B cell (primary cell): ENCODE results near the gene SLC39A8.

Experiments used
- EZH2 ChIP-seq: IDR thresholded peaks from 2 replicates; pipeline ENCODE4 v1.6.1; 2012; ENCODE audit warnings: borderline replicate concordance, low read depth, mild to moderate bottlenecking, moderate library complexity, low read length; ENCODE audit not compliant: insufficient read depth, poor library complexity, severe bottlenecking
- TF ChIP-seq, protein P1 (sequence below): fragments of 200-600 bp; IDR thresholded peaks from one replicate; pipeline ENCODE4 v1.8.0; 2022; ENCODE audit warnings: antibody characterized with exemption, mild to moderate bottlenecking

DNA sequence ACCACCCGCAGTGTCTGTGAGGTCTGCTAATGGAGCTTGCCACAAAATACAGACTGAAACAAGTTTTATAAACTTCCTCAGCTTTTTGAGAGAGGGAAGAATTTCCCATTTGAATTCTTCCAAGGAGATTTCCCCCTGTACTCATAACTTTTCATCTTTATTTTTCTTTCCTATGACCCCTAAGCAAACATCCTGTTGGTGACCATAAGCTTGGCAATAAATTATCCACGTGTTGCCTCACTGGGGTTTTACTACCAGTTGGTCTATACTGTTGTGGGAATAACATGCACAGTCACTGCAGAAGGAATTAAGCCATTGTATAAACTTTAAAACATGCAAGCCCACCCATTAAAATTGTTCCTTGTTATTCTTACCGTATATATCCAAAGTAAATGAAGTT, 86.2 kb downstream of the SLC39A8 start:
- no peak for TF ChIP-seq EZH2
- TF ChIP-seq, protein P1, sequence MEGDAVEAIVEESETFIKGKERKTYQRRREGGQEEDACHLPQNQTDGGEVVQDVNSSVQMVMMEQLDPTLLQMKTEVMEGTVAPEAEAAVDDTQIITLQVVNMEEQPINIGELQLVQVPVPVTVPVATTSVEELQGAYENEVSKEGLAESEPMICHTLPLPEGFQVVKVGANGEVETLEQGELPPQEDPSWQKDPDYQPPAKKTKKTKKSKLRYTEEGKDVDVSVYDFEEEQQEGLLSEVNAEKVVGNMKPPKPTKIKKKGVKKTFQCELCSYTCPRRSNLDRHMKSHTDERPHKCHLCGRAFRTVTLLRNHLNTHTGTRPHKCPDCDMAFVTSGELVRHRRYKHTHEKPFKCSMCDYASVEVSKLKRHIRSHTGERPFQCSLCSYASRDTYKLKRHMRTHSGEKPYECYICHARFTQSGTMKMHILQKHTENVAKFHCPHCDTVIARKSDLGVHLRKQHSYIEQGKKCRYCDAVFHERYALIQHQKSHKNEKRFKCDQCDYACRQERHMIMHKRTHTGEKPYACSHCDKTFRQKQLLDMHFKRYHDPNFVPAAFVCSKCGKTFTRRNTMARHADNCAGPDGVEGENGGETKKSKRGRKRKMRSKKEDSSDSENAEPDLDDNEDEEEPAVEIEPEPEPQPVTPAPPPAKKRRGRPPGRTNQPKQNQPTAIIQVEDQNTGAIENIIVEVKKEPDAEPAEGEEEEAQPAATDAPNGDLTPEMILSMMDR: no peak
